ENCODE data around the gene ARHGAP24.

DNA sequence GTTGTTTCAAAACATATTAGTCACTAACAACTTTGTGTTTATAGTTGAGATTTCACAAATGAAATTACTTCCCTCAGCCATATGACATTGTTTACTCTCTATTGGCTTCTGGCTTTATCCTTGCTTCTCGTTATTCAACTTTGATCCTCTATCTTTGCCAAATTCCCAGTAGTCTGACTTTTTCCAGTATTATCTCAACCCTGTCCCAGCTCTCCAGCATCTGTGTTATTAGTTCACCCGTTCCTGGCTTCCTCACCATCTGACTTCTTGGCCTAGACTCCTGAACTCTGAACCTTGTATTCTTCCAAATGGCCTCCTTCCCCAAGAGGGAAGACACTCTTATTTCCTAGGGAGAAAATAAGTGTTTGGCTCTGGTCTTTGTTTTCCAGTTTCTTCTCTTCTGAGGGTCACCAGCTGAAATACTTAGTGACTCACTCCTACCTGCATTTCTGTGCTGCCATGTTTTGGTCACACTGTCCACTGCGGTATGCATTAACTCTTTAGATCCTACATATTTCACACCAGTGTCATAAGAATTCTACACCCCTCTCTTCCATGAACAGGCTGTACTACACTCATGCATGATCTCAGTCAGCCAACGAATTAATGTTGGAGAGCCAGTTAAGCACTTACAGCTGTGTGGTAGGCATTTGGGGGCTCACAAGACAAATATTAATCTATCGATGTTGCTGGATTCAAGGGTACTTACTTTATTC lies 17.0 kb upstream of the ARHGAP24 start:
- TF ChIP-seq, protein P1, sequence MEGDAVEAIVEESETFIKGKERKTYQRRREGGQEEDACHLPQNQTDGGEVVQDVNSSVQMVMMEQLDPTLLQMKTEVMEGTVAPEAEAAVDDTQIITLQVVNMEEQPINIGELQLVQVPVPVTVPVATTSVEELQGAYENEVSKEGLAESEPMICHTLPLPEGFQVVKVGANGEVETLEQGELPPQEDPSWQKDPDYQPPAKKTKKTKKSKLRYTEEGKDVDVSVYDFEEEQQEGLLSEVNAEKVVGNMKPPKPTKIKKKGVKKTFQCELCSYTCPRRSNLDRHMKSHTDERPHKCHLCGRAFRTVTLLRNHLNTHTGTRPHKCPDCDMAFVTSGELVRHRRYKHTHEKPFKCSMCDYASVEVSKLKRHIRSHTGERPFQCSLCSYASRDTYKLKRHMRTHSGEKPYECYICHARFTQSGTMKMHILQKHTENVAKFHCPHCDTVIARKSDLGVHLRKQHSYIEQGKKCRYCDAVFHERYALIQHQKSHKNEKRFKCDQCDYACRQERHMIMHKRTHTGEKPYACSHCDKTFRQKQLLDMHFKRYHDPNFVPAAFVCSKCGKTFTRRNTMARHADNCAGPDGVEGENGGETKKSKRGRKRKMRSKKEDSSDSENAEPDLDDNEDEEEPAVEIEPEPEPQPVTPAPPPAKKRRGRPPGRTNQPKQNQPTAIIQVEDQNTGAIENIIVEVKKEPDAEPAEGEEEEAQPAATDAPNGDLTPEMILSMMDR (IDR thresholded peaks at IDR 0.05), result no peak
- TF ChIP-seq NR3C1 (IDR thresholded peaks at IDR 0.05), result no peak
- TF ChIP-seq, protein P2, sequence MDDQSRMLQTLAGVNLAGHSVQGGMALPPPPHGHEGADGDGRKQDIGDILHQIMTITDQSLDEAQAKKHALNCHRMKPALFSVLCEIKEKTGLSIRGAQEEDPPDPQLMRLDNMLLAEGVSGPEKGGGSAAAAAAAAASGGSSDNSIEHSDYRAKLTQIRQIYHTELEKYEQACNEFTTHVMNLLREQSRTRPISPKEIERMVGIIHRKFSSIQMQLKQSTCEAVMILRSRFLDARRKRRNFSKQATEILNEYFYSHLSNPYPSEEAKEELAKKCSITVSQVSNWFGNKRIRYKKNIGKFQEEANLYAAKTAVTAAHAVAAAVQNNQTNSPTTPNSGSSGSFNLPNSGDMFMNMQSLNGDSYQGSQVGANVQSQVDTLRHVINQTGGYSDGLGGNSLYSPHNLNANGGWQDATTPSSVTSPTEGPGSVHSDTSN (IDR thresholded peaks at IDR 0.05), result no peak

All from A549 (cell line).